Upper lobe of left lung (tissue), 6 donors: ENCODE data around the gene FAT3. TPM values are rescaled to one million over a fixed set of nuclear protein-coding genes. Genes with fewer than 3 reads are reported as not detected.

Source experiments
- ATAC-seq, 2 donors: fragments of 200-7000 bp; cut with Tn5 transposase; one replicate each; pipeline ENCODE4 v1.9.1; 2022; ENCODE audit warnings: mild to moderate bottlenecking in 2 of 2, moderate library complexity in 2 of 2; ENCODE audit not compliant: low FRiP score in 2 of 2
- DNase-seq, 2 donors: peaks; one replicate each; pipeline ENCODE4 v3.0.0-alpha.2; 2019 to 2020
- H3K27ac ChIP-seq, 4 donors: fragments of 200-600 bp; sonication (generic); one replicate each; pipeline ENCODE4 v1.5.1; 2016 to 2019
- H3K27me3 ChIP-seq, 4 donors: fragments of 200-600 bp; sonication (generic); one replicate each; pipeline ENCODE4 v1.5.1; 2017 to 2019
- H3K36me3 ChIP-seq, 4 donors: fragments of 200-600 bp; sonication (generic); one replicate each; pipeline ENCODE4 v1.5.1; 2016 to 2019
- H3K4me1 ChIP-seq, 4 donors: fragments of 200-600 bp; sonication (generic); one replicate each; pipeline ENCODE4 v1.5.1; 2018 to 2019
- H3K4me3 ChIP-seq, 4 donors: fragments of 200-600 bp; sonication (generic); one replicate each; pipeline ENCODE4 v1.5.1; 2017 to 2019; ENCODE audit warnings: mild to moderate bottlenecking in 2 of 4, moderate library complexity in 1 of 4
- H3K9me3 ChIP-seq, 4 donors: fragments of 200-600 bp; sonication (generic); one replicate each; pipeline ENCODE4 v1.5.1; 2018 to 2019
- CTCF ChIP-seq, 6 experiments: fragments of 450-650 bp in 4 of 6; fragments of 200-600 bp in 2 of 6; sonication (generic) in 2 of 6; IDR thresholded peaks; one replicate each; pipeline ENCODE4 v1.5.1; 2016 to 2019; ENCODE audit warnings: antibody characterized with exemption in 6 of 6
- EP300 ChIP-seq, 4 donors: sonication (generic); formaldehyde crosslinking; IDR thresholded peaks; one replicate each; pipeline ENCODE4 v1.5.1; 2017; ENCODE audit warnings: antibody characterized with exemption in 4 of 4, control low read depth in 2 of 4
- POLR2A ChIP-seq, 4 donors: fragments of 450-650 bp; IDR thresholded peaks; one replicate each; pipeline ENCODE4 v1.5.1; 2016 to 2017; ENCODE audit warnings: antibody characterized with exemption in 4 of 4, mild to moderate bottlenecking in 2 of 4
- POLR2AphosphoS5 ChIP-seq, 2 donors: sonication (generic); formaldehyde crosslinking; IDR thresholded peaks; one replicate each; pipeline ENCODE4 v1.5.1; 2017; ENCODE audit warnings: antibody characterized with exemption in 2 of 2
- WGBS, 2 donors: methylation state at CpG; one replicate each; pipeline ENCODE4 v1.1.5; 2017 to 2018; 5-methylcytosine and 5-hydroxymethylcytosine counted together
- total RNA-seq, 6 donors: library from RNA; depleted of rRNA in 4 of 6; stranded (reverse); fragments of >200 nt in 4 of 6; gene quantifications; one replicate each; pipeline versions ENCODE4 v1.1.0 to v1.2.1, GENCODE V29; 2016 to 2021
- donor health status: DM: no; HTN: no; CAD: no; lungs with moderate emphysema.
- donor health status: DM: no; HTN: yes; CAD: no; lungs with severe emphysema.

Gene FAT3
- total RNA-seq, 6 donors from 2014 or later = 2.7 to 9.8 (median 4.3) TPM

GRCh38 chr11:92240916-92241315, 16.3 kb downstream of the FAT3 start:
- H3K36me3 ChIP-seq = no peaks in the 10 kb centered on the region
- 4 to 26% methylated on average over 1 of the region's 1 CpG for WGBS, 2 donors
- ATAC-seq (no peak), DNase-seq (no peak)
- no peak for TF ChIP-seq CTCF (IDR thresholded peaks at IDR 0.05)
- TF ChIP-seq POLR2AphosphoS5 (IDR thresholded peaks at IDR 0.05) = no peak
- TF ChIP-seq EP300 (IDR thresholded peaks at IDR 0.05) = no peak
- no peak for TF ChIP-seq POLR2A (IDR thresholded peaks at IDR 0.05)
- no peak overlapping the region for H3K4me3 ChIP-seq
- H3K4me1 ChIP-seq = no peaks in the 10 kb centered on the region
- no peak overlapping the region for H3K27ac ChIP-seq
- H3K9me3 ChIP-seq = peaks cover 0 to 1% (median 0%) of the 10 kb centered on the region in 4 donors
- no peaks in the 10 kb centered on the region for H3K27me3 ChIP-seq

GRCh38 chr11:92245700-92246271, 21.2 kb downstream of the FAT3 start:
- H3K27me3 ChIP-seq = no peaks in the 10 kb centered on the region
- ATAC-seq (no peak), DNase-seq (no peak)
- peaks cover 0 to 2% (median 0%) of the 10 kb centered on the region in 4 donors for H3K9me3 ChIP-seq
- no peak overlapping the region for H3K4me3 ChIP-seq
- H3K36me3 ChIP-seq = no peaks in the 10 kb centered on the region
- TF ChIP-seq POLR2A (IDR thresholded peaks at IDR 0.05) (no peak), POLR2AphosphoS5 (IDR thresholded peaks at IDR 0.05) (no peak), EP300 (IDR thresholded peaks at IDR 0.05) (no peak)
- no peaks in the 10 kb centered on the region for H3K4me1 ChIP-seq
- H3K27ac ChIP-seq = no peak overlapping the region
- WGBS, 2 donors = 81 to 87% methylated on average over 5 of the region's 5 CpGs

- Histone ChIP-seq H3K27ac (no peak overlapping the region), H3K27me3 (no peaks in the 10 kb centered on the region), H3K36me3 (no peaks in the 10 kb centered on the region), H3K9me3 (peaks cover 0 to 2% (median 0%) of the 10 kb centered on the region in 4 donors), H3K4me1 (no peaks in the 10 kb centered on the region), H3K4me3 (no peak overlapping the region)
- TF ChIP-seq CTCF (IDR thresholded peaks at IDR 0.05) (no peak), EP300 (IDR thresholded peaks at IDR 0.05) (no peak), POLR2A (IDR thresholded peaks at IDR 0.05) (no peak), POLR2AphosphoS5 (IDR thresholded peaks at IDR 0.05) (no peak)
- ATAC-seq (no peak), DNase-seq (no peak)
Observed at GRCh38 chr11:92246630-92247029, 22.0 kb downstream of the FAT3 start.

GRCh38 chr11:92249156-92249753, 24.6 kb downstream of the FAT3 start:
- TF ChIP-seq POLR2AphosphoS5 (IDR thresholded peaks at IDR 0.05) = no peak
- TF ChIP-seq CTCF (IDR thresholded peaks at IDR 0.05) = no peak
- TF ChIP-seq POLR2A (IDR thresholded peaks at IDR 0.05) = no peak
- no peak for TF ChIP-seq EP300 (IDR thresholded peaks at IDR 0.05)
- H3K4me1 ChIP-seq = no peaks in the 10 kb centered on the region
- no peak overlapping the region for H3K4me3 ChIP-seq
- DNase-seq = no peak
- no peaks in the 10 kb centered on the region for H3K36me3 ChIP-seq
- peaks cover 0 to 2% (median 0%) of the 10 kb centered on the region in 4 donors for H3K9me3 ChIP-seq
- H3K27me3 ChIP-seq = no peaks in the 10 kb centered on the region
- WGBS, 2 donors = 59 to 63% methylated on average over 7 of the region's 7 CpGs
- no peak overlapping the region for H3K27ac ChIP-seq
- no peak for ATAC-seq

GRCh38 chr11:92251980-92252379, 27.4 kb downstream of the FAT3 start:
- Histone ChIP-seq H3K4me1 (no peaks in the 10 kb centered on the region), H3K27ac (no peak overlapping the region), H3K27me3 (no peaks in the 10 kb centered on the region), H3K9me3 (no peaks in the 10 kb centered on the region), H3K4me3 (no peak overlapping the region), H3K36me3 (no peaks in the 10 kb centered on the region)
- DNase-seq = no peak
- no peak for ATAC-seq
- TF ChIP-seq CTCF (IDR thresholded peaks at IDR 0.05) (no peak), EP300 (IDR thresholded peaks at IDR 0.05) (no peak), POLR2AphosphoS5 (IDR thresholded peaks at IDR 0.05) (no peak), POLR2A (IDR thresholded peaks at IDR 0.05) (no peak)
- WGBS, 2 donors = 55 to 63% methylated on average over 1 of the region's 1 CpG
